ENCODE data around the gene ST6GALNAC2. TPM values are rescaled to one million over a fixed set of nuclear protein-coding genes. Genes with fewer than 3 reads are reported as not detected.

The ST6GALNAC2 gene
- total RNA-seq, 1 donor from 2014 or later: 13.6 TPM

DNA sequence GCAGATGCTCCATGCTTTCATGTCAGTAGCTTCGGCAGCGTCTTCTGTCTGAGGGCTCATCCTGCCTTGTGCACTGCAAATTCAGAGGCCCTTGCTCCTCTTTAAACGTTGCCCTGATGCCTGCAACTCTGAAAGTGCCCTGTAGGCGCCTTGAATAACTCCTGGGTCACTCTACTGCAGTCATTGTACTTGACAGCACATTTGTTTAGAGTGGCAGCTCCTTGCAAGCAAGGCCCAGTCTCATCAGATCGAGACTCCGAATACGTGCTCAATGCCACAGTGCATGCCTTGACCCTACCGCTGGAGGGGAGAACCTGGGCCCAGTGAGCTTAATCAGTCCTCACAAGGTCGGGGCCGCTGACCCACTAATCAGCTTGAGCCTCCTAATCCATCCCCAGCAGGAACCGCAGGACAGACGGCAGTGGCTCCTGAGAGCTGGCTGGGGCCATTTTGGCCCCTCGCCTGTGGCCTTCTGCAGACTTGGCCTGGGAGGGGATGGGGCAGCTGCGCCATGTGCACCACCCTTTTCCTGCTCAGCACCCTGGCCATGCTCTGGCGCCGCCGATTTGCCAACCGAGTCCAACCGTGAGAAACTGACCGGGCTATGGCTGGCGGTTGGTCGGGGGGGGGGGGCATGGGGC, 45.9 kb downstream of the ST6GALNAC2 start, which contains the start of gene PRCD:
Gene PRCD, plus strand, starts transcription at position 414 of the 641 bp plus-strand sequence. Its CDS starts 98 bp downstream, at position 512.
- TF ChIP-seq, protein P1, sequence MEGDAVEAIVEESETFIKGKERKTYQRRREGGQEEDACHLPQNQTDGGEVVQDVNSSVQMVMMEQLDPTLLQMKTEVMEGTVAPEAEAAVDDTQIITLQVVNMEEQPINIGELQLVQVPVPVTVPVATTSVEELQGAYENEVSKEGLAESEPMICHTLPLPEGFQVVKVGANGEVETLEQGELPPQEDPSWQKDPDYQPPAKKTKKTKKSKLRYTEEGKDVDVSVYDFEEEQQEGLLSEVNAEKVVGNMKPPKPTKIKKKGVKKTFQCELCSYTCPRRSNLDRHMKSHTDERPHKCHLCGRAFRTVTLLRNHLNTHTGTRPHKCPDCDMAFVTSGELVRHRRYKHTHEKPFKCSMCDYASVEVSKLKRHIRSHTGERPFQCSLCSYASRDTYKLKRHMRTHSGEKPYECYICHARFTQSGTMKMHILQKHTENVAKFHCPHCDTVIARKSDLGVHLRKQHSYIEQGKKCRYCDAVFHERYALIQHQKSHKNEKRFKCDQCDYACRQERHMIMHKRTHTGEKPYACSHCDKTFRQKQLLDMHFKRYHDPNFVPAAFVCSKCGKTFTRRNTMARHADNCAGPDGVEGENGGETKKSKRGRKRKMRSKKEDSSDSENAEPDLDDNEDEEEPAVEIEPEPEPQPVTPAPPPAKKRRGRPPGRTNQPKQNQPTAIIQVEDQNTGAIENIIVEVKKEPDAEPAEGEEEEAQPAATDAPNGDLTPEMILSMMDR (IDR thresholded peaks at IDR 0.05; ENCODE audit: insufficient read depth, low read length, poor library complexity, severe bottlenecking): no peak
- H3K4me3 ChIP-seq (ENCODE audit: low read depth, low read length): peak within 1 kb of the TSS; percentile 23
- no peak for DNase-seq (ENCODE audit: low read depth)
- H3K36me3 ChIP-seq (ENCODE audit: control insufficient read depth, insufficient read depth, low read length): no peaks in the 10 kb centered on the region
- H3K27me3 ChIP-seq (ENCODE audit: control insufficient read depth, insufficient read depth, low read length): peaks cover 15% of the 10 kb centered on the region

DNA sequence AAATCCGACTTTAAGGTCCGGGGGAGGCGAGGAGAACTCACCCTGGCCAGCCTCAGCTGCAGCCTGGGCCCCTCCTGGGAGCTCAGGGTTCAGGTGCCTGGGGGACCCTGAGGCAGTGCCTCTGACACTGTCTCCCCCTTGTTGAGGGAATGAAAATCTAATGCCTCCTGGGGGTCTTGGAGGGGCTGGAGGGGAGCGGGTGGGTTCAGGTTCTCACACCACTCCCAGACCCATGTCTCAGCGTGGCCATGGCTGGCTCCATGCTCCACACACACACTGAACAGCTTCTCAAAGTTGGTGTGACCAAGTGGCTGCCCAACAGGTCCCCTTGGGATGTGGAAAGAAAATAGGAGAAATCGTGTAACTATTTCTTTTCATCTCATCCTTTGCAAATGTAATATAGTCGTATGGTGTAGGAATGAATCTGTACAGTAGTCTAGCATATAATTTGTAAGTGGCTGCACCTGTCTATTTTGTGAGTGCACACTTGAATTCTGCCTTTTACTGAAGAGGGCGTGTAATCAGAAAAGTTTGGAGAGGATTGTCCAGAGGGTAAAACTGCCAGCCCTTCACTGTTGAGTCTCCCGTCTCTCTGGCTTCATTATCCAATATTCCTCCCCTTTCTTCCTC, 46.6 kb downstream of the ST6GALNAC2 start:
- no peak for DNase-seq (ENCODE audit: low read depth)
- no peaks in the 10 kb centered on the region for H3K36me3 ChIP-seq (ENCODE audit: control insufficient read depth, insufficient read depth, low read length)
- H3K4me3 ChIP-seq (ENCODE audit: low read depth, low read length): no peak overlapping the region
- H3K27me3 ChIP-seq (ENCODE audit: control insufficient read depth, insufficient read depth, low read length): peaks cover 15% of the 10 kb centered on the region
- TF ChIP-seq, protein P1 (IDR thresholded peaks at IDR 0.05; ENCODE audit: insufficient read depth, low read length, poor library complexity, severe bottlenecking): no peak

DNA sequence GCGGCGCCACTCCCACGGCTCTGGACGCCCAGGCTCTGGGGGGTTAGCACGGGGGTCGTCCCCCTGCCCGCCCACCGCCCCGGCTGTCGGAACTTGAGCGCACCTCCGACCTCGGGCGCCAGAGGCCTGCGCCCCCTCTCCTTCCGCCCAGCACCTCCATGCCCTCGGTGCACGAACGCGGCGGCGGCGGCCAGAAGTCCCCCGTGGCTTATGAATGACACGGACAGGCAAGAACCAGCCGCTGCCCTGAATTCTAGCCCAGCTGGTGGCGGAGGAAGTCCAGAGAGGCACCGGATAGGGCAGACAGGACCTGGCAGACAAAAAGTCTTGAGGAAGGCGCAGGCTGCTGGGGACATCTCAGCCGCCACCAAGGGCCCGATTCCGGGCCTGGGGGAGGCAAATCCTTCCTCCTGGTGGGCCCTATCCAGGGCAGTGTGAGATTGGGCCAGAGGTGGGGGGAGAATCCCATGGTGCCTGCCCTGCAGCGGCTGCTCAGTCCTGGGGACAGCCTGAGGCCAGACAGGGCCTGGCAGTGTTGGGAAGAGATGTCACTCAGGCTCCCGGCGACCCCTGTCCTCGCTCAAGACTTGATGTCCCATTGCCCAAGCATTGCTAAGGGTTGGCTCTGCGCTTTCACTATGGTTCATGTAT, 47.3 kb downstream of the ST6GALNAC2 start:
- TF ChIP-seq, protein P1 (IDR thresholded peaks at IDR 0.05; ENCODE audit: insufficient read depth, low read length, poor library complexity, severe bottlenecking): no peak
- Histone ChIP-seq H3K36me3 (ENCODE audit: control insufficient read depth, insufficient read depth, low read length) (no peaks in the 10 kb centered on the region), H3K27me3 (ENCODE audit: control insufficient read depth, insufficient read depth, low read length) (peaks cover 11% of the 10 kb centered on the region), H3K4me3 (ENCODE audit: low read depth, low read length) (peak overlapping the region; percentile 27)
- no peak for DNase-seq (ENCODE audit: low read depth)

DNA sequence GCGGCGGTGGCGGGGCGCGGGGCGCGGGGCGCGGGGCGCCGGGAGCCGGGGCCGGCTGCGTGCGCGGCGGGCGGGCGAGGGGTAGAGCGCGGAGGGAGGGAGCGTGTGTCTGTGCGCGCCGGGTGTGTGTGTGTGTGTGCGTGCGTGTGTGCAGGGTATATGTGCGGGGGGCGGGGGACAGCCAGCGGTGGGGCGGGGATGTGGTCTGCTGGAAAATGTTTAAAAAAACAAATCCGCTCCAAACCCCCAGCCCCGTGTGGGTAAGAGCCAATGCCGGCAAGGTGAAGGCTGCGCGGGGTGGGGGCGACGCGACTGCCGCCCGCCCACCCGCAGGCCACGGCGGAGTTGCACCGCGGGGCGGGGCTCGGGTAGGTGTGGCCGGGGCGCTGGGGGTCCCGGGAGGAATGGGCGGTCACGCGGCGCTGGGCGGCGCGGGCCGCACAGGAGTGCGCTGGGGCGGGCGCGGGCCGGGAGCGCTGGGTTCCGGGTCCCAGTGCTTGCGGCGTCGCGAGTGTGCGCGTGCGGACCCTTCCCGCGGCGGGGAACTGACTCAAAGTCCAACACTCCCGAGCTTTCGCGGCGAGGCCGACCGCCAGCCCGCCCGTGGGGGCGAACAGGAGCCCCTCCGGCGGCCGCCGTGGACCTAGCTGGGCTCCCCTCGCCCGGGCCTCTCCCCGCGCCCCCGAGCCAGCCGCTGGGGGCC, 47.9 kb downstream of the ST6GALNAC2 start, which contains the start of gene CYGB:
Gene CYGB, minus strand, starts transcription at position 132 of the 703 bp plus-strand sequence. CDS start 167 bp downstream, outside the sequence.
- no peak for DNase-seq (ENCODE audit: low read depth)
- Histone ChIP-seq H3K36me3 (ENCODE audit: control insufficient read depth, insufficient read depth, low read length) (no peaks in the 10 kb centered on the region), H3K4me3 (ENCODE audit: low read depth, low read length) (peak within 1 kb of the TSS; percentile 27), H3K27me3 (ENCODE audit: control insufficient read depth, insufficient read depth, low read length) (peaks cover 7% of the 10 kb centered on the region)
- TF ChIP-seq, protein P1 (IDR thresholded peaks at IDR 0.05; ENCODE audit: insufficient read depth, low read length, poor library complexity, severe bottlenecking): no peak

DNA sequence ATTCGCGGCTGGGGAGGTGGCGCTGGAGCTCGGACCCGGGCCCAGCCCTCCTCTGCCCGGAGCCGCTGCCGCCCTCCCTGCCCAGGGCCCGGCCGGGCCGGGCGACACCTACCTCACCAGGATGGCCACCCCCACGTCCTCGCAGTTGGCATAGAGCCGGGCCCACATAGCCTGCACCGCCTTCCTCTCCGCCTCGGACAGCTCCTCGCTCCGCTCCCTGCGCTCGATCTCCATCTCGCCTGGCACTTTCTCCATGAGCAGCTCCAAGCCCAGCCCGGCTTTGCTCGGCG, 48.4 kb downstream of the ST6GALNAC2 start:
- DNase-seq (ENCODE audit: low read depth): no peak
- no peaks in the 10 kb centered on the region for H3K36me3 ChIP-seq (ENCODE audit: control insufficient read depth, insufficient read depth, low read length)
- TF ChIP-seq, protein P1 (IDR thresholded peaks at IDR 0.05; ENCODE audit: insufficient read depth, low read length, poor library complexity, severe bottlenecking): no peak
- peak overlapping the region; percentile 27 for H3K4me3 ChIP-seq (ENCODE audit: low read depth, low read length)
- H3K27me3 ChIP-seq (ENCODE audit: control insufficient read depth, insufficient read depth, low read length): peaks cover 6% of the 10 kb centered on the region

All from kidney epithelial cell (primary cell).